ENCODE results near the gene USP34.
"Not testable (repeated sequence)": the region's sequence is repeated elsewhere in the genome, so short reads cannot be mapped to it uniquely, and the experiment has no call there.

Gene USP34, protein sequence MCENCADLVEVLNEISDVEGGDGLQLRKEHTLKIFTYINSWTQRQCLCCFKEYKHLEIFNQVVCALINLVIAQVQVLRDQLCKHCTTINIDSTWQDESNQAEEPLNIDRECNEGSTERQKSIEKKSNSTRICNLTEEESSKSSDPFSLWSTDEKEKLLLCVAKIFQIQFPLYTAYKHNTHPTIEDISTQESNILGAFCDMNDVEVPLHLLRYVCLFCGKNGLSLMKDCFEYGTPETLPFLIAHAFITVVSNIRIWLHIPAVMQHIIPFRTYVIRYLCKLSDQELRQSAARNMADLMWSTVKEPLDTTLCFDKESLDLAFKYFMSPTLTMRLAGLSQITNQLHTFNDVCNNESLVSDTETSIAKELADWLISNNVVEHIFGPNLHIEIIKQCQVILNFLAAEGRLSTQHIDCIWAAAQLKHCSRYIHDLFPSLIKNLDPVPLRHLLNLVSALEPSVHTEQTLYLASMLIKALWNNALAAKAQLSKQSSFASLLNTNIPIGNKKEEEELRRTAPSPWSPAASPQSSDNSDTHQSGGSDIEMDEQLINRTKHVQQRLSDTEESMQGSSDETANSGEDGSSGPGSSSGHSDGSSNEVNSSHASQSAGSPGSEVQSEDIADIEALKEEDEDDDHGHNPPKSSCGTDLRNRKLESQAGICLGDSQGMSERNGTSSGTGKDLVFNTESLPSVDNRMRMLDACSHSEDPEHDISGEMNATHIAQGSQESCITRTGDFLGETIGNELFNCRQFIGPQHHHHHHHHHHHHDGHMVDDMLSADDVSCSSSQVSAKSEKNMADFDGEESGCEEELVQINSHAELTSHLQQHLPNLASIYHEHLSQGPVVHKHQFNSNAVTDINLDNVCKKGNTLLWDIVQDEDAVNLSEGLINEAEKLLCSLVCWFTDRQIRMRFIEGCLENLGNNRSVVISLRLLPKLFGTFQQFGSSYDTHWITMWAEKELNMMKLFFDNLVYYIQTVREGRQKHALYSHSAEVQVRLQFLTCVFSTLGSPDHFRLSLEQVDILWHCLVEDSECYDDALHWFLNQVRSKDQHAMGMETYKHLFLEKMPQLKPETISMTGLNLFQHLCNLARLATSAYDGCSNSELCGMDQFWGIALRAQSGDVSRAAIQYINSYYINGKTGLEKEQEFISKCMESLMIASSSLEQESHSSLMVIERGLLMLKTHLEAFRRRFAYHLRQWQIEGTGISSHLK (N-terminal part only)

DNA sequence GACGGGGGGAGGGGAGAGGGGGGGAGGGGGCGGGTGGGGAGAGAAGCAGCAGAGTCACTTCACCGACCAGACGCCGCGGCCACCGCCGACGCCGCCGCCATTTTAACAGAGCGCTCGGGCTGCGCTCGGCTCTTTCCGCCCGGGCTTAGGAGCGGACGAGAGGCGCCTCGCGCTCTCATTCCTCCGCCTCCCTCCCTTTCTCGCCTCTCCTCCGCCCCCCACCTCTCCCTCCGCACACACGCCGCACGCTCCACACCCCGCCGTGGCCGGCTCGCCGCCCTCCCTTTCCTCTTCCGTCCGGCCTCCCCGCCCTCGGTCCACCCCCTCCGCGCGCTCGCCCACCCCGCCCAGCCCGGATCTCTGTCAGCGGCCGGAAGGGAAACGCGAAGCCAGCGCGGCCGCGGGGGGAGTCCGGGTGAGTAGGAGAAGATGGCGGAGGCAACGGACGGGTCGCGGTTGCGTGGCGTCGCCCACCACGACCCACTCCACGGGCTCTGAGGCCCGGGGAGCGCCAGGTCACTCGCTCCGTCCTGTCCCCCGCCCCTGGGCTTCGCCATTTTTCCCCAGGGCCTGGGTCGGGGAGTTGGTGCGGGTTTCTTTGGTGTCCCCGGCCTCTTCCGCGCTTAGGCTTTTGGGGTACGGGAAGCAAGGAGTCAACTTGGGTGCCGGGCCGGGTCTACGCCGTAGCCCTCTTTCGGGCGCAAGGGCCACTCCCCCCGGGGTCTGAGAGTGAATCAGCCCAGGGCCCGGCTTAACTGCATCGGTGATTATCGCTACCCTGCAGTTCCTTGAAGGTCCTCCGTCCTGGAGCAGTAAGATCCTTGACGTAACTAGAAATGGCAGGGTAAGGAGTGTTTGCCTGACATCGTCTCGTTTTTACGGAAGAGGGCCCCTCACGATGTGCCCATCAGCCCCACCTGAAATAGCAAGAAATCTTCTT, at the start of gene USP34:
USP34 (minus strand) TSS at position 123 of the 940 bp plus-strand sequence. CDS start 395 bp downstream, outside the sequence.
- DNase-seq (ENCODE audit: low read depth): peak; percentile 91

DNA sequence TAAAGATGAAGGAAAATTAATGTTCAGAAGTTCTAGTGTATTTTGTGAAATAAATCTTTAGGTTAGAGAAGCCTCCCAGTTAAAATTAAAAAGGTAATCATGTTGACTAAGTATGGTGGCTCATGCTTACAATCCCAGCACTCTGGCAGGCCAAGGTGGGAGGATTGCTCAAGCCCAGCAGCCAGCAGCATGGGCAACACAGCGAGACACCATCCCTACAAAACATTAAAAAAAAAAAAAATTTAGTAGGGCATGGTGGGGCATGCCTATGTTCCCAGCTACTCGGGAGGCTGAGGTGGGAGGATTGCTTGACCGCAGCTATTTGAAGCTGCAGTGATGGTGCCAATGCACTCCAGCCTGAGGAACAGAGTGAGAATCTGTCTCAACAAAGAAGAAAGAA, 49.4 kb upstream of the USP34 start:
- DNase-seq (ENCODE audit: low read depth): no peak

DNA sequence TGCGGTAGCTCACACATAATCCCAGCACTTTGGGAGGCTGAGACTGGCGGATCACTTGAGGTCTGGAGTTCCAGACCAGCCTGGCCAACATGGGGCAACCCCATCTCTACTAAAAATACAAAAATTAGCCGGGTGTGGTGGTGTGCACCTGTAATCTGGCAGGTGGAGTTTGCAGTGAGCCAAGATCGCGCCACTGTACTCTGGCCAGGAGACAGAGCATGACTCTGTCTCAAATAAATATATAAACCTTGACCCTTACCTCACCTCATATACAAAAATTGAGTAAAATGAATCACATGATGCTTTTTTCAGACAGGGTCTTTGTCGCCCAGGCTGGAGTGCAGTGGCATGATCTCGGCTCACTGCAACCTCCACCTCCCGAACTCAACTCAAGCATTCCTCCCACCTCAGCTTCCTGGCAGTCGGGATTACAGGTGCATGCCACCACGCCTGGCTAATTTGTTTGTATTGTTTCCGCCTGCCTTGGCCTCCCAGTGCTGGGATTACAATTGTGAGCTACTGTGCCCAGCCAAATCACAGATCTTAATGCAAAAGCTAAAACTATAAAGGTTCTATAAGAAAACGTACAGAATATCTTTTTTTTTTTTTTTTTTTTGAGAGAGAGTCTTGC, 42.0 kb upstream of the USP34 start:
- no peak for DNase-seq (ENCODE audit: low read depth)

DNA sequence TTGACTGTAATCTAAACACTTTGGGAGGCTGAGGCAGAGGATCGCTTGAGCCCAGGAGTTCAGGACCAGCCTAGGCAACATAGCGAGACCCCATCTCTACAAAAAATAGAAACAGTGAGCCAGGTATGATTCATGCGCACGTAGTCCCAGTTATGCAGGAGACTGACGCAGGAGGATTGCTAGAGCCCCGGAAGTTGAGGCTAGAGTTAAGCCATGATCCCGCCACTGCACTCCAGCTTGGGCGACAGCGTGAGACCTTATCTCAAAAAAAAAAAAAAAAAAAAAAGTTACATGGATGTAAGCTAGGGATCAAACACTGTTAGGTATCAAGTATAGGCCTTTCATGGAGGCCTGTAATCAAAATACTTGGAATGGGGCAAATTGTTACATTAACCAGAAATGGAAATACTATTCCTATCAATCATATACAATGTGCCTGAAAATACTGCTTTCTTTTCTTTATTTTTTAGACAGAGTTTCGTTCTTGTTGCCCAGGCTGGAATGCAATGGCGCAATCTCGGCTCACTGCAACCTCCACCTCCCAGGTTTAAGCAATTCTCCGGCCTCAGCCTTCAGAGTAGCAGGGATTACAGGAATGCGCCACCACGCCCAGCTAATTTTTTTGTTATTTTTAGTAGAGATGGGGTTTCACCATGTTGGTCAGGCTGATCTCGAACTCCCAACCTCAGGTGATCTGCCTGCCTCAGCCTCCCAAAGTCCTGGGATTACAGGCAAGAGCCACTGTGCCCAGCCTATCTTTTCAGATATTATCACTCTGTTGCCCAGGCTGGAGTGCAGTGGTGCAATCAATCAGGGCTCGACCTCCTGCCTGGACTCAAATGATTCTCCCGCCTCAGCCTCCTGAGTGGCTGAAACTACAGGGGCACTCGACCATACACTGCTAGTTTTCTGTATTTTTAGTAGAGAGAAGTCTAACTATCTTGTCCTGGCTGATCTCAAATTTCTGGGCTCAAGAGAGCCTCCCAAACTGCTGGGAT, 40.1 kb upstream of the USP34 start:
- no peak for DNase-seq (ENCODE audit: low read depth)

DNA sequence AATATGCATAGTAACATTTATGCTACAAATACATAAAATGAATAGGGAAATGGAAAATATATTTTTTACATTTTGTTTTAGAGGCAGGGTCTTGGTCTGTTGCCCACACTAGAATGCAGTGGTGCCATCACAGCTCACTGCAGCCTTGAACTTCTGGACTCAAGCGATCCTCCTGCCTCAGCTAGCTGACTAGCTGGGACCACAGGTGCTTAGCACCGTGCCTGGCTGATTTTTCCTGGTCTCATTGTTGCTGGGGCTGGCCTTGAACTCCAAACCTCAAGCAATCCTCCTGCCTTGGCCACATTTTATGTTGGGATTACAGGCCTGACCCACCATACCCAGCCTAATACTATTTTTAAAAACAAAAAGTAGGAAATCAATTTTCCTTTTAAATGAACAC, 34.1 kb upstream of the USP34 start:
- no peak for DNase-seq (ENCODE audit: low read depth)

DNA sequence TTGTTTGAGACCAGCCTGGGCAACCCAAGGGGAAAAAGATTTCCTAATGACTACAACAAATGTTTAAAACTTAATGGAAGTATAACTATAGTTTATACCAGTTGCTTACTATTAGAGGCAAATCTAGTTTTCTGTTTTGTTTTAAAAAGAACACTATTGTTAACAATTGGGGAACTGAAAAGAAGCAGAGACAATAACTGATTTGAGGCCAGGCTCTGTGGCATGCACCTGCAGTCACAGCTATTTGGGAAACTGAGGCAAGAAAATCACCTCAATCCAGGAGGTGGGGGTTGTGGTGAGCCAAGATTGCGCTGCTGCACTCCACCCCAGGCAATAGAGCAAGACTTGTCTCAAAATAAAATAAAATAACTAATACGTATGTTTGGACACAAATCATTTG, 28.2 kb upstream of the USP34 start:
- DNase-seq (ENCODE audit: low read depth): no peak

DNA sequence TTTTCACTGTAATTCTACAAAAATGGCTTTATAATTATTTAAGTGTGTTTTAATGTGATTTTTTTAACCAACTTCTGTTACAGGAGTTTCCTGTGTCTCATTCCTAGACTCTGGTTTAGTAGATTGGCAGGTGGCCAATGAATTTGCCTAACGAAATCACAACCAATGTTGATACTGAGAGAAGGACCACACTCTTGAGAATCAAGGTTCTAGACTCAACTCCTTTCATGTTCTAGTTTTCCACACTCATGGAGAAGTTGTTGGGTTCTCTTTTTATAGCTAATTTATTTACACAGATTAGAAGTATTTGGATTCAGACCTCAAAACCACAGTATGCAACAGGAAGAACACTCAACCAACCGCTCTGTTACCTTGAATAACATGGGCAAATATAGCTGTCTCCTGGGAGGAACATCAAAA, 22.6 kb upstream of the USP34 start:
- no peak for DNase-seq (ENCODE audit: low read depth)

DNA sequence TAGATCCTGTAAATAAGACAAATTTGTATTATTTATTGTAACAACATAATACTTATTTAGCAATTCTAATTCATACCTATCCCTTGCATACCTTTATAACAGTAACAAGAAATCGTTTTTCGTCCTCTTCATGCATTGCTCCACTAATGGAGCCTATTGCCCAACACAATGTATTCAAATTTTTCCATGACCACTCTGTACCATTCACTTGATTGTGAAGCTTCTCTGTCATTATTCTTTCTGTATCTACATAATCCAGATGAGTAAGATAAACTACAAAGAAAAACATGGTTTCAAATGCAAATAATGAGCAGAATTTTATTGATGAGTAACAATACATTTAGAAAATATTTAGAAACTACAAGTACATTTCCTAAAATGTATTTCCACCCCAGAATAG, 21.6 kb upstream of the USP34 start:
- DNase-seq (ENCODE audit: low read depth): no peak

DNA sequence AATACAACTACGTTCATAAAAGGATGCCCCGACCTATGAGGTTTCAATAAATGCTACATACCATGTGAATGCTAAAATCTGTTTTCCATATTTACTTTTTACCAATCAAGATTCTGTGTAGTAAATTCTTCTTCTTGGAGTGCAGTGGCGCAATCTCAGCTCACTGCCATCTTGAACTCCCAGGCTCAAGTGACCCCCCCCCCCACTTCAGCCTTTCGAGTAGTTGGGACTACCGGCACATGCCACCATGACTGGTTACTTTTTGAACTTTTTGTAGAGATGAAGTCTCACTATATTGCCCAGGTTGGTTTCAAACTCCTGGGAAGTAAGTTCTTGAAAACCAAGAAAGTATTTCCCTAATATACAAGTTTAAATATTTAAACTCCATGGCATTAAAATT, 14.4 kb upstream of the USP34 start:
- DNase-seq (ENCODE audit: low read depth): no peak

DNA sequence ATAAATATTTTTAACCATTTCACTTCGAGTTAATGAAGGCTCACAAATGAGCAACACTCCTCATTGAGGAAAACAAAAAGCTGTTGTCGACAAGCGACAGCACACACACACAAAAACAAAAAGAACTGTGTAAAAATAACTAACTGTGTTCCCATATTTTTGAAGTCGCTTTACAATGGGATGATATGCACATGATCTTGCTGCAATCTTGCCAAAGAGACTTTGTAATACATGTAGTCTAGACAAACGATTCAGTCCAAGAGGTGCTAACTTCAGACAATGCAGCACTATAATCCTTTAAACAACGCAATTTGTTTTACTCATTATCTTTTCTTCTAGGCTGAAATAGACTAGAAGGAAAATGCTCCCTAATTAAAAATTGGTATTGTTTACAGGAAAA, 7.2 kb upstream of the USP34 start:
- DNase-seq (ENCODE audit: low read depth): no peak

DNA sequence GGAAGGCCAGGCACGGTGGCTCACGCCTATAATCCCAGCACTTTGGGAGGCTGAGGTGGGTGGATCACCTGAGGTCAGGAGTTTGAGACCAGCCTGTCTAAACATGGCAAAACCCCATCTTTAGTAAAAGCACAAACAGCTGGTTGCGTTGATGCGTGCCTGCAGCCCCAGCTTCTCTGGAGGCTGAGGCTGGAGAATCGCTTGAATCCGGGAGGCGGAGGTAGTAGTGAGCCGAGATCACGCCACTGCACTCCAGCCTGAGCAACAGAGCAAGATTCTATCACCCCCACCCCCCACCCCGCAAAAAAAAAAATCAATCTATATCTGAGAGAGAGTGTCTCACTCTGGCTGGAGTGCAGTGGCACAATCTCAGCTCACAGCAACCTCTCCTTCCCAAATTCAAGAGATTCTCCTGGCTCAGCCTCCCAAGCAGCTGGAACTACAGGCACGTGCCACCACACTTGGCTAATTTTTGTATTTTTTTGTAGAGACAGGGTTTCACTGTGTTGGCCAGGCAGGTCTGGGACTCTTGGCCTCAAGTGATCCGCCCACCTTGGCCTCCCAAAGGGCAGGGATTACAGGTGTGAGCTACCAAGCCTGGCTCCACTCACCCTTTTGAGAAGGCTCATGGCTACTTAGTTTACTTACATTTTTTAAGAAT, 6.2 kb upstream of the USP34 start:
- DNase-seq (ENCODE audit: low read depth): not testable (repeated sequence)

DNA sequence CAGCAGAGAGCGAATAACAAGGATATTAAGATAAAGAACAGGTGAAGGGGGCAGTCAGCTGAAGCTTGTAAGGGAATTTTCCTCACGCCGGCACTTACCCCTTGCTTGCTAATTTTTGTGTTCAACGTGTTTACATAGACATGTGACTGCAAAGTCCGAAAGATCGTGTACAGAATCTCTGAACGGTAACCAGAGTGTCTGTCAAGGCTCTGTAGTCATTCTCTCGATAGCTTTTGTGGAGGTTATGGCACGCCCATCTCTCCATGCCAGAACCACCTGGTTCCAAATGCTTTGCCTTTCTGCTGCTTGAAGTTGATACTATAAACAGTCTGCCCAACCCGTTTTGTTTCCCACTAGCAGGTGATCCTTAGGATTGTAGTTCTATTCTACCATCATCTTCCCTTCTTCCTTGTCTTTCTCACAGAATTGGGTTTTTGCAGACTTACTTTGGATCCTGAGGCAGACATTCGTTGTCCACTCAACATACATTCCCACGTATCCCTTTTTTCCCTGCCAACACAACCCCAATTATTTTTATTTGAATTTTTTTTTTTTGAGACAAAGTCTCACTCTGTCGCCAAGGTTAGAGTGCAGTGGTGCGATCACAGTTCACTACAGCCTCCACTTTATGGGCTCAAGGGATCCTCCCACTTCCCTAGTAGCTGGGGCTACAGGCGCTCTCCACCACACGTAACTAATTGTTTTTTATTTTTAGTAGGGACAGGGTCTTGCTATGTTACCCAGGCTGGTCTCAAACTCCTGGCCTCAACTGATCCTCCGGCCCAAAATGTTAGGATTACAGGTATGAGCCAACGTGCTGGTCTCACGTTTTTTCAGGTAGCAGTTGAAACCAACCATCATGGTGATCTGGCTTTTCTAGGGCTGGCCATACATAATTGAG, 1.3 kb upstream of the USP34 start:
- DNase-seq (ENCODE audit: low read depth): no peak

DNA sequence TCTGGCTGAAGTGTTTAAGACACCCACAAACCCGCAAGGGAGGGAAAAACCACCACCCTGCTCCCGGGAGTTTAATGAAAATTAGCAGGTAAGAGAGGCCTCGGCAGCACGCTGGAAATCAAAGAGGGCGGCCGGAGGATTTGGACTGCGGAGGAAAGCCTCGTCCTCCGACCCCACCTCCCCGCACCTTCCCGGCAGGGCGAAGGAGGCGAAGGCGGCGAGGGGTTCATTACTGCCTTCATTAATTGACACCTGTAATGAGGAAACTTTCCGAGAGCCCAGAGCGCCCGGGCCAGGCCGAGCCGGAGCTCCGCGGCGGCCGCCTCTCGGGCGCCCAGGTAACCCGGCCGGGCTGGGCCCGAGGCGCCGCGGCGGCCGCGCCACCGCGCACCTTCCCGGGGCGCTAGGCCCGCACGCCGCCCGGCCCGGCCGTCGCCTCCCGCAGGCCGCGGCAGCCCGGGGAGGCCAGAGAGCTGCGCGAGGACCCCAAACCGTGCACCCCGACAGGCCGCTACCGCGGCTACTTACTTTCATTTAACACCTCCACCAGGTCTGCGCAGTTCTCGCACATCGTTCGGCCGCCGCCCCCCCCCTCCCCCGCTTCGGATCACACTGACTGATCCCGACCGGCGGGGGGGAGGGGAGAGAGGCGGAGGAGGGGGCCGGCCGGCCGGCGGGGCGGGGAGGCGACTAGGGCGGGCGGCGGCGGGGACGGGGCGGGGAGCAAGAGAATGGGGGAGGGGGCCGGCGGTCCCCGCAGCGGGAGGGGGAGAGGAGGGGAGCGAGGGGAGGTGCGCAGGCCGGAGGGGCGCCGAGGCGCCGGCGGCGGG, 550 bp downstream of the USP34 start:
- DNase-seq (ENCODE audit: low read depth): peak; percentile 60

DNA sequence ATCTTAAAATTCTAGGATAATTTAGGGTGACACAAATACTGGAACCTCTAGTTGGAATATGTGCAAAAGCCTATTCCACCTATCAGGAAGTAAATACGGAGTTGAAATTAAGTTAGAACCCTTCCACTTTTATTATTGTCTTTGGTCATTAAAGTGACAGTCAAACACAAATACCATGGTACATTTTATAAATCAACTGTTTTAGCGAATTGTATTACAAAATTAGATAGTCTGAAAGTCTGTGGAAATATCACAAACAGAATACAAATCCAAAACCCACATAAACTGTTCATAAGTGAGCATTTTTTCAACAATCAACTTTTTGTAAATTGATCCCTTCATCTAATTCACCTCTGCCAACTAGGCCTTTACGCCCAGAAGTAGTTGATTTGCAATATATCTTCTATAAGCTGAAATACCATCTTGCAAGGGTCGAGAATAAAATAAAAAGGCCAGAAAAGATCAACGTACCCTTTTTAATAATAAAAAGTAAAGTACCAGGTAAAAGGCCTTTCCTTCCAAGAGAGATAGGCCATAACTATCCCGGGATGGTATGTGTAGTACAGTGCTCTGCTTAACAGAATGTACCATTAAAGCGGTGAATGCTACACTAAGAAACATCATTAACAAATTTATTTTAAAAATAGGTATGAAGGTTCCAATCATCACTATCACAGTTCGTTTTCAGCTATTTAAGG, 1.3 kb downstream of the USP34 start:
- DNase-seq (ENCODE audit: low read depth): no peak

DNA sequence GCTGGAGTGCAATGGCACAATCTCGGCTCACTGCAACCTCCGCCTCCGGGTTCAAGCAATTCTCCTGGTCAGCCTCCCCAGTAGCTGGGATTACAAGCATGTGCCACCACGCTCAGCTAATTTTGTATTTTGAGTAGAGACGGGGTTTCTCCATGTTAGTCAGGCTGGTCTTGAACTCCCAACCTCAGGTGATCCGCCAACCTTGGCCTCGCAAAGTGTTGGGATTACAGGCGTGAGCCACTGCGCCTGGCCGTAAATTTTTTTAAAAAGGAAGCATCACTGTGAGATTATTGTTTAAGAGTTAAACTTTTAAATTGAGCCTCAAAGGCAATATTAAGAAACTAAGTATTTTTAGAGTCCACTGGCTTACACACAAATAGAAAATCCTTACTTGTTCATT, 2.7 kb downstream of the USP34 start:
- DNase-seq (ENCODE audit: low read depth): not testable (repeated sequence)

DNA sequence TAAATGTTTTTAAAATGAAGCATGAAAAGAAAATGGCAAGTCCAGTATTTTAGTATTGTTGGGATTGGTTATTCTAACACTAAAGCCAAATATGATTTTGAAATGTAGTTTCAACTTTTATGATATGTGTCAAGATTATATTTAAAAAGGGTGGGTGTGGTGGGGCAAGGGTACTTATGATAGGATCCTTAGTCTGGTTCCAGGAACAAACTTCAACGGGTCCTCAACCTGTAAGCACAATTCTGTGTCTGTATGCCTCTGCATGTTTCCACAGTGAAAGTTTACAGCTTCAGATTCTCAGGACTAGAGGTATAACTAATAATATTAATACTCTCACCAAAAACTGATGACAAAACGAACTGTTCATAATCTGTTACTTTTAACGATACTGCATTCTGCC, 5.8 kb downstream of the USP34 start:
- no peak for DNase-seq (ENCODE audit: low read depth)

All from stromal cell of bone marrow (primary cell).